Stimulated activated CD8-positive, alpha-beta memory T cell treated with anti-CD3 and anti-CD28 coated beads, Interleukin-4, amount 100 ng/mL, for 1 hour (primary cell): ENCODE data around the gene LOXL1.
A peak's percentile ranks its signal among the peaks of the same experiment; 100 is the strongest.

Experiments used
- DNase-seq, 2 donors: peaks; one replicate each; pipeline ENCODE4 v3.0.0-alpha.2; 2020; ENCODE audit warnings: low read depth in 2 of 2, low spot score in 1 of 2

LOXL1 gene

DNA sequence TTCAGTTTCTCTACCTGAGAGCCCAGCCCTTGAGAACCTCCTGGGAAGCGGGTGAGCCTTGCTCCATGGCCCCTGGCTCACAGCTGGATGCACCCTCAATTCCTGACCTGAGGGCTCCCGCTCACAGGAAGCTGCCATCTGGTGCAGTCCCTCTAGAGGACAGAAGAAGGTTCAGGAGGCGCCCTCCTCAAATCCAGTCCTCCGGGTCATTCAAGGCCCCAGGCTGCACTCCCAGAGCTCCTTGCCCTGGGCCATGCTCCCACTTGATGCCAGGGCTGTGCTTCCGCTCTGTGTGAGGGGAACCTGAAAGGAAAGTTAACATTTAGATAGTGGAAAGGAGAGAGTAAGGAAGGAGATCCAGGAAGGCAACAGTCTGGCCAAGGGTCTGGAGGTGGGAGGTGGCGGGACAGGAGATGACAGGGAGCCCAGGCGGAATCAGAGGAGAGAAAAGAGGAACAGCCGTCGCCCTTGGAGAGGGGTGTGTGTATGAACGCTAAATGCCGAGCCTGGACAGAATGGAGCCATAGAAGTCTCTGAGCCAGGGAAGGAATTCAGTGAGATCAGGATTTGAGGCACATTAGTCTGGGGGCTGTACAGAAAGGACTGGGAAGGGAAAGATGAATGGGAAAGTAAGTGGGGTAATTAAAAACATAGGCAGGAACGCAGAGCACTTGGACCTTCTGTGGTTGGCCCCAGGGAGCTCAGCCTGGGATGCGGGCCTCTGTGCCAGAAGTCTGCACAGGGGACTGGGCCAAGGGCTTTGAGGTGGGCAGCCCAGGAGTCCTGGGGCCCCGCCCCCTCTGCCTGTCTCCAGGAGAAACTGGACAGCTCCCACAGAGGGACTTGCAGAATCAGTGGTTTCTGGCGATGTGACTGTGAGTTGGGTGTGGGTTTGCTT lies 26.8 kb upstream of the LOXL1 start:
- DNase-seq = no peak

DNA sequence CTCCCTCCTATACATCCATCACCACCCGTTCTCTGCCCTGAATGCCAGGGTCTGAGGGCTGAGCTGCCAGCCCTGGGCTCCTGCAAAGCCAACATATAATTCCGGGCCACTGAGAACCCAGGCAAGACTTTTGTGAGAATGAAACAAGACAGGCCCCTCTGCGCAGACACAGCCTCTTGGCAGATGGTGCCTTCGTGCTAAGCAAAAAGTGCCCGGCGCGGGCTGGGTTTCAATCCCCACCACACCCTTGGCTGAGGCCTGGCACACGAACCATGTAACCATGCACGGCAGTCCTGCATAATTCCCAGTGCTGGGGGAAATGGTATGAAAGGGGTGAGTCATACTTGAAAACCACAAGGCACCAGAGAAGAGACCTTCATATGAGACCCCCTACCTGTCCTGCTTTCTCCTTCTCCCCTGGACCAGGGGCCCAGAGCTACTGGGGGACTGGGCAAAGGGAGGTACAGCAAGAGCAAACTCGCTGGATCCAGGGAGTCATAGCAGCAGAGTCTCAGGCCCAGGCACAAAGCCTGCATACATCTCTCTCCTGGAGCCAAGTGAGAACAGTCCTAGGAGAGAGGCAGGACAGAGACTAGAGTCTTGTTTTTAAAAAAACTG lies 26.1 kb upstream of the LOXL1 start:
- no peak for DNase-seq

DNA sequence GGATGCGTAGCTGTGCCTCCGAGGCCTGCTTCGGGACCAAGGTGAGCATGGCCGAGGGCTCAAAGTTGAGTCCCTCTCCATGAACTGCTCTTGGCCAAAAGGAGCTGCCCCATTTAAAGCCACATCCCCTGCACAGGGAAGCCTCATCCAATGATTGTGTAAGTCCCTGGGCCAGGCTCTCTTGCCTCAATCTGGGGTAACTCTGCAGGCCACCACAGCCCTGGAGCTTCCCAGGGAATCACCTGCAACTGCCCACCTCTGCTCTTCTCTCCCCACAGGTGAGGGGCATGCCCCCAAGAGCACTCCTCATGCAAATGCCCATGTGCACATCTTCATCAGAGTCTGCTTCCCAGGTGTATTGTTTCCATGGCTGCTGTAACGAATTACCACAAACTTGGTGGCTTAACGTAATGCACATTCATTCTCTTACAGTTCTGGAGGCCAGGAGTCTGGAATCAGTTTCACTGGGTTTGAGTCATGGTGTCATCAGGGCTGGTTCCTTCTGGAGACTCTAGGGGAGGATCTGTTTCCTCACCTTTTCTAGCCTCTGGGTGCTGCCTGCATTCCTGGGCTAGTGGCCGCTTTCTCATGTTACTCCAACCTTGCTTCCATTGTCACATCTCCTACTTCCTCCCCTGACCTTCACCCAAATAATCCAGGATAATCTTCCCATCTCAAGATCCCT lies 25.0 kb upstream of the LOXL1 start:
- no peak for DNase-seq

DNA sequence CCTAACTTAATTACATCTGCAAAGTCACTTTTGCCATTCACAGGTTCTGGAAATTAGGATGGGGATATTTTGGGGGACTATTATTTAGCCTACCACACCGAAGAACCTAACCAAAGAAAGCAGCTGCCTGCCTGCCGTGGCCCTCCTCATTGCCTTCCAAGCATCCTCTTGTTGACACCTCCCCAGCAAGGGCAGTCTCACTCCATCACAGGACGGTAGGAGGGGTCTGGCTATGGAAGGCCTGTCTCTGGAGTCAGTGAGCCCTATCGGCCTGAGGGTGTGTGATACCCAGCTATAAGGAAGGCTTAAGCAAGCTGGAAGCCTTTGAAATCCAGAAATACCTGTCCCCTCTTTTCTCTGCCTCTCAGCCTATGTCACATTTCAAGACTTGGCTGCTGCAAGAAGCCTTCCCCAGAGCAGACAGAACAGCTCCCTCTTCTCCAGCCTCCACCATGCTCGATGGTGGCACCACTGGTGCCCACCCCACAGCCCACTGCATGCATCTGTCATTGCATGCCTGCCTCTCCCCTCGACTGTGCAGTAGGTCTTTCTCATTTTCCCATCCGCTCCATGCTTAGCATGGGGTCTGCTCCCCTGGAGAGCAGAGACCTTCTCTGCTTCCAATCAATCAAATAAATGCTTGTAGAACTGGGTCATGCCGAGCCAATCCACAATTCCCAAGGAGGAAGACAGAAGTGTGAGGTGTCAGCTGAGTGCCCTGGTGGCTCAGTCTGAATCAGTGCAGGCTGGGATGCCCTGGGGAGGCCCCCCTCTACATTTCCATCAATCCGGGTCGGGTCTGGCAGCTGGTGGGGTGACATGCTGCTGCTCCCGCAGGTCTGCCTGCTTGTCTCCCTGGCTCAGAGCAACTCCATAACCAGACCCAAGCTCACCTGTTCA lies 23.9 kb upstream of the LOXL1 start:
- no peak for DNase-seq

DNA sequence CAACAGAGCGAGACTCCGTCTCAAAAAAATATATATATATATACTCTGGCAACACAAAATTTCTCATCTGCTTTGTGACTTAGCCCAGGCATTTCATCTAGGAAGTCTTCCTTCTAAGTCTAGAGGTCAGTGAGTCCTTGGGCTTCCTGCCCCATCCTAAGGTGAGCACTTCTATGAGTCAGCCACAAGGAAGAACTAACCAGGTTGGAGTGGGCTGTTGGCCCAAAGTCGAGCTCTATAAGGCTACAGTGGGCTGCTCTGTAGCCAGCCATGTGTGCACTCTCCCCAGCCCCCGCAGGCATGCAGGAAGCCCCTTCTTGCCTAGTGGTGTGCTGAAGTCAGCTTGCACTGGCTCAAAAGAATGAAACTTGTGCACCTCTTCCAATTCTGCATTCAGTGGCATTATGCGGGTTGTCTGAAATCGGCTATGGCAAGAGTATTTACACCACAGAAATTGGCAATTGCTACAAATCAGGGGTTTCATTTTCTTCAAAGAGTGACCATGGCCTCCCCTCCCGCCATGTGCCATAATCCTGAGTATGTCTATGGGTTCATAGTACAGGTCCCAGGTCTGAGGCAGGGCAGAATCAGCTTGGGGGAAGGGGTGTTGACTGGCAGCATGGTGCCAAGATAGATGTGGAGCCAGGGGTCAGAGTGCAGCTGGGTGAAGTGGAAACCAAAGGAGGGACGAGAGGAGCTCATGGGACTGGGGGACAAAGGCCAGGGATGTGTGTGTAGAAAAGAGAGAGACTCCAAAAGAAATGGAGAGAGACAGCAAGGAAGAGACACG lies 22.0 kb upstream of the LOXL1 start:
- no peak for DNase-seq

DNA sequence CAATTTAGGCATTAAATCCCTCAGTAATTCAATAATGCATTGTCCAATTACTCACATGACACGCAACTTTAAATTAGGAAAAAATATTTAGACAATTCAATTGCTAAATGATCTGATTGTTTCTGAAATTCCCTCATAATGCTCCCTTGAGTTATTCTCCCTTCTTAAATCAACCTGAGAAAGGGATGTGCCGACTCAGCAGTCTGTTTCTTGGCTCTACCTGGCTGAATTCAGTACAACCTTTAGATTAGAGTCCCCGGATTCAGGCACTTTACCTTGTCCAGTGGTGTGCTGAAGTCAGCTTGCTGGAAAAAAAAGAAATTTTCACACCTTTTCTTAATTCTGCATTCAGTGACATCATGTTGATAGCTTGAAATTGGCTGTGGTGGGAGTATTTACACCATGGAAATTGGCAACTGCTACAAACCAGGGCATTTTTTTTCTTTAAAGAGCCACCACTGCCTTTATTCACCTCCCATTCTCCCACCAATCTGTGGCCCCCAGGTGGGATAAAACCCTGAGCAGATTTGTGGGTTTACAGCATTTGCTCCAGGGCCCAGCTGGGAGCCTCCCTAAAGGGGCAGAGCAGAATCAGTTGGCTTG lies 20.9 kb upstream of the LOXL1 start:
- no peak for DNase-seq

DNA sequence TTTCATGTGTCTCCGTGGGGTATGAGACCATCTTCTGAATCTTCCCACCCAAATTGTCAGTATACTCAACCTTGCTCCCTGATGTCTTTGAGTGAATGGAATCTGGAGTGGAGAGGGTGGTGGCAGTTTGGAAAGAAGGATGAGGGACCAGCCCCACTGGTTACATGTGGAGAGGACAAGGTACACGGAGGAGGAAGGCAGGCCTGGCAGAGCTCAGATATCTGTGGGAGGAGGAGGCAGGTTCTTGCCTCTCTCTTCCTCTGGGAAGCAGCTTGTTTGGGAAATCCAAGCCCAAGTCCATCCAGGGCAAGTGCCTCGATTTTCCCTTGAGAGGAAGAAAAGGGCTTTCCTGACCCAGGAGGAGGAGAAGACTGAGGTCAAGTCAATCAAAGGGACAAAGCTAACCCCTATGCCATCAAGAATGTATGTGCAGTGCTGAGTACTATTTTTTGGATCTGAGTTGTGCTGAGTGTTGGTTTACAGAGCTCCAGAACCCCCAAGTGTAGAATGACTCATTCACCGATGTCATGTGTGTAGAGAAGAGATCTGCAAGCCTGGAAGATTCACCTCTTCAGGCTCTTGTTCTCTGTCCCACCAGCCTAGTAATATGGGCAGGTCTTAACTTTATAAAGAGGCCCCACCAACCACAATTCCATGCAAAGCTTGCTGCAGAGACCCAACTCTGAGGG lies 19.8 kb upstream of the LOXL1 start:
- no peak for DNase-seq

DNA sequence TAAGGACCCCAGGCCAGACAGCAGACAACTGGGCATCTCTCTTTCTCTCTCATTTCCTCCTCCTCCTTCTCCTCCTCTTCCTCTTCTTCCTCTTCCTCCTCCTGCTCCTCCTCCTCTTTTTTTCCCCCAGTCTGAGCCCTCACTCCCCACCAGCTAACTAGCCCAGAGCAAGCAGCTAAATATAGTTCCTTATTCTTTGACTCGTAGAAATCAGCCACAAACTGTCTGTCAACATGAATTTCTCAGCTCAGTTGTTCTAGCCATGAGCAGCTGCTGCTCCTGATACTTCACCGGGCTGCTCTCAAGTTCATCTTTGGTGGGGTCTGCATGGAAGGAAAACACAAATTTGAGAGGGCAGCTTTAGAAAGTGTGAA lies 19.2 kb upstream of the LOXL1 start:
- DNase-seq = no peak

DNA sequence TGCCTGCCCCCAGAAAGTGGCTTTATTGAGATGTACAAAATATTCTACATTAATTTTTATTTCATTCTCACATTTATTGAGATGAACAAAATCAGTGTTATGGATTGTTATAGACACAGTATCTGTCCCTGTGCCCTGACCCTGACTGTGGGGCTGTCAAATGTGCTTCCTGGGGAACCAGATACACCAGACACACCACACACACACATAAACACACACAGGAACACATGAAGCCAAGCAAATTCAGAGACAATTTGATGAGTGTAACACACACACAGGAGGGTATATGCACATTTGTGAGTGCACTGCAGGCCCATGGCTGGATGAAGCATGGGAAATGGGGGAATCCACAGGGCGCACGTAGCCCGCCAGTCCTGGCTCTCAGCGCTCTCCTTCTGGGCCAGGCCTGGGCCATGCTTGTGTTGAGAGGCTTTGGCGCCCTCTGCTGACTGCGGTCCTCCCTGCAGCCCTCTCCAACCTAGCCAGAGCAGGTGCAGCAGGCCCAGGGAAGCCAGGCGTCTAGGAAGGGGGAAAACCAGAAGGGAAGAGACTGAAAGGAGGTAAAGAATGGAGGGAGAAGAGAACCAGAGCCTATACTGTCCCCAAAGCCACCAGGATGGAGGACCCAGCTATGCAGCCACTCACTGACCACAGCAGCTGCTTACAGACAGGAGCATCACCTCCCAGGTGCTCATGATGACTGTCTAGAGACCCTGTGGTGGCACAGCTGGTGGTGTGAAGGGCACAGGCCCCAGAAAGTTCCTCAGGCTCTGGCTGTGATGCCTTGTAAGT lies 18.0 kb upstream of the LOXL1 start:
- DNase-seq = peak; percentile 32 to 44

DNA sequence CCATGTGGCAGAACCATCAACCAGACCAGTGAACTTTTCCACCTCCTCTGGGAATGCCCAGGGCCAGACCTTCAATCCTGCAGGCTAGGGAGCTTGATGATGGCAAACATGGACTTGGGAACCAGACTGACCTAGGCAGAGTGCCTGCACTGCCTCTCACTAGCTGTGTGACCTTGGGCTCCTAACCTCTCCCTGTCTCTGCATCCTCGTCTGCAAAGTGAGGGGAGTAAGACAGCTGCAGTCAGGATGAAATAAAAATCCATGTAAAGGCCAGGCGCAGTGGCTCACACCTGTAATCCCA lies 17.5 kb upstream of the LOXL1 start:
- DNase-seq = no peak

DNA sequence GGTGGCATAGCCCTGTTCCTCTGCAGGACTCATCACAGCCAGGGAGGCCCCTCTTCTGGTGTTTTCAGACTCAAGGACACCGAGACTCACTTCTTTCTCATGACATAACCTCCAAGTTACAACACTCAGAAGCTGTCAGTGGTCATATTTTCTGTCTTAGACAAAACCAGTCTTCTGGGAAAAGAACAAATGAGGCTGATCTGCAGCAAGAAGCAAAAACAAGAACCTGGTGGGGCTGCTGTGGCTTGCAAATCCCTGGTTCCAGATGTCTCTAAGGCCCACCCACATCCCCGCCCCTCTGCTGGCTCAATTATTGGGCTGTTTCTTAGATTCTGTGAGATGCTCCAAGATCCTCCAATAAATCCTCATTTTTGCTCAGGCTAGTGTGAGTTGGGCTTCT lies 16.6 kb upstream of the LOXL1 start:
- DNase-seq = no peak

DNA sequence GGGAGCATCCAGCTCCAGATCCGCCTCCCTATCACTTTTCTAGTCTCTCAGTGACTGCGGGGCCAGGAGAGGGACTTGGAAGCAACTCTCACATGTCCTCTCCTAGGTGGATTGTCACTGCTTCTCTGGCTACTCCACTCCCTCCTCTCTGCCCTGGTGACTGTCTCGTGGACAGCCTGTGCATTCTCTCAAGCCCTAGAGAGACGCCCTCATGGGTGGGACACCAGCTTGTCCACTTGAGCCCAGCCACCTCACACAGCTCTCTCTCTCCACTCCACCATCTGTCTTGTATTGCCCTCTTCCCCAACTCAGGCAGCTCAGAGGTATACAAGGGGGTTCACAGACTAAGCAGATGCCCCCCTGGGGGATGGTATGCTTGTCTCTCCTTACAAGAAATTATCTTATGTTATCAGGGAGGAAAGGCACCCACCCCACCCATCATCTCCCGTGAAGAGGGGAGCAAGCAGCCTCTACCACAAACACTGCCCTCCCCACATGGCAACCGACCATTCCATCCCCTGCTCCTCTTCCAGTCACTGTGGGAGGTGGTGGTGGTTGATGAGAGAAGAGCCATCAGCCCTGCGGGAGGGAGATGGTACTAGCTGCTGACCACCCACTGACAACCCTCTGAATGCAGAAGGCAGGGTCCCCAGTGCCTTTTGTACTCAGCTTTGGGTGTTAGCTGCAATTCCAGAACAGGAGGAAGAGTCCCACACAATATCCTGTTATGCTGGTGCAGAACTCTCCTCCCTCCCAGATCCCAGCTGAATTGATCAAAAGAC lies 15.5 kb upstream of the LOXL1 start:
- no peak for DNase-seq

DNA sequence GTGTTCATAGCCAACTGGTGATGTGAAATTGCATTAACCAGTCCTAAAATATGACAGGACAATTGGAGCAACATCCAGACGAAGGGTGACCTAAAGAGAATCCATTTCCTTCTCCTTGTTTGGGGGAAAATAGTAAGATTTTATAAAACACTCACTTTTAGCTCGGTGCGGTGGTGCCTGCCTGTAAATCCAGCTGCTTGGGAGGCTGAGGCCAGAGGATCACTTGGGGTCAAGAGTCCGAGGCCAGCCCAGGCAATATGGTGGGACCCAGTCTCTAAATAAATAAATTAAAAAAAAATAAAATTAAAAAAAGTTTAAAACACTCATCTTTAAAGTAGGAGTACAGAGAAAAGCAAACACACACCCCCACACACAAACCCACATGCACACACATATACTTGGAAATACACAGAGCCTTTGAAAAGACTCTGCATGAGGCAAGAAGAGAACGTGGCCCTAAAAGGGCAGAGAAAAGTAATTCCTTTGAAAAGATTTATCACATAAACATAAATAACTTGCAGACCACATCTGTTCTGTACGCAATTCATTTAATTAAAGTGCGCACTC lies 14.1 kb upstream of the LOXL1 start:
- no peak for DNase-seq

DNA sequence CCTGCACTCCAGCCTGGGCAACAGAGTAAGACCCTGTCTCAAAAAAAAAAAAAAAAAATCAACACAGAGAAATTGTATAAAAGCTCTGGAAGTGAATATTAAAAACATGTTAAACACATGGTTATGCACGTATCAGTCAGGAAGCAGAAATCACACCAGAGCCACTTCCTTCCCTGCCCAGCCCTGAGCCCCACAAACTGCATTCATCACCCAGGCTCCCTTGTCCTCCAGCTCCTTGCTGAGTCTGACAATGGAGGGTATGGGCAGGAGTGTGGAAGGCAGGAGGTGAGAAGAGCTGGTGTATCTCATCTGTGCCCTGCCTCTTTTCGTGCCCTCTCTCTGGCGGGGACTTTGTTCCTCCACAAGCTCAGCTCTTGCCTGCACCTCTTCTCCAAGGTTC lies 12.1 kb upstream of the LOXL1 start:
- DNase-seq = no peak

DNA sequence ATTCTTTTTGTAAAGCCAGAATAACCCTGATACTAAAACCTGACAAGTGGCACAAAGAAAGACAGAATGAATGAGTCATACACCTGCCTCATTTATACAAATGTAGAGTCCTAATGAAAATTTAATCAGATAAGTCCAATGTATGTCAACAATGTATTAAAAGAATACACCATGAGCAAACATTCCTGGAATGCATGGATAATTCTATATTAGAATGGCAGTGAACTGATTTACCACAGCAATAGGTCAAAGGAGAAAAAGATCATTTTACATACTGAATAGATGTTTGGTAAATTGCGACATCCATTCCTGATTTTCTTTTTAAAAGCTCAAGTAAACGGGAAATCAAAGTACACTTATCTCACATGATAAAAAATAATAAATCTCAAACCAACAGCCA lies 11.2 kb upstream of the LOXL1 start:
- no peak for DNase-seq

DNA sequence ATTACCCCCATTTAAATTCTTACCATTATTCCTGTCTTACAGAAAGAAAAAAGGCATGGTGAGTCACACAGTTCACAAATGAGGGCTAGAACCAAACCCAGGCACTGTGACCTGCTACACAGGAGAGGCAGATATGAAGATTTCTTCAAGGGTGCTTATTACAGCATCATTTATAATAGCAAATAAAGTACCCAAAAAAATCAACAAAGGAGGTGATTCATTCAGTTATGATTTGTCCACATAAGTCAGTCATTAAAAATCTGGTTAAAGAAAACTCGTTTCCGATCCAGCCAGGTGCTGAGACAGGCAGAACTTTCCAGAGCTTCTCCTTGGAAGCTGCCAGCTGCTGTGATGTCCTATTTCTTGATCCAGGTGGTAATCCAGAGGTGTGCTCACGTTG lies 7.5 kb upstream of the LOXL1 start:
- DNase-seq = no peak

DNA sequence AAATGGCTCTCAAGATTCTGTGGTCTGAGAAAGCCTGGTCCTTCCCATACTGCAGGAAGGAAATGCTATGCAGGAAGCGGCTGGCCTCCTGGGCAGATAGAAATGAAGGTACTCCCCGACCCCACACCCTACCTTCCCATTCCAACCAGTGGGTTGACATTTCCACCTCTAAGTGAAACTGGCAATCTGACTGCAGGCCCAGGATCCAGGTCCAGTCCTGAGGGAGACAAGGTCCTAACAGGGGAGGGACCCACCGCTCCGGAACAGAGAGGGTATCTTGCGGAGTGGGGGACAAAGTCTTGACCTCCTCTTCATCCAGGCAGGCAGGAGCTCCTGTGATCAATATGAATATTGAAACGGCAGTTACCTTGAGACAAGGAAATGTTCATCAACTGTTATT lies 6.6 kb upstream of the LOXL1 start:
- DNase-seq = no peak
